ENCODE results near the gene CA12. TPM values are rescaled to one million over a fixed set of nuclear protein-coding genes. Genes with fewer than 3 reads are reported as not detected.
A peak's percentile ranks its signal among the peaks of the same experiment; 100 is the strongest.

CA12 gene
- total RNA-seq, 6 donors from 2014 or later = 2.2 to 14.6 (median 6.4) TPM

- Histone ChIP-seq H3K4me3 (no peak overlapping the region), H3K4me1 (peaks cover 9 to 17% (median 12%) of the 10 kb centered on the region in 4 donors), H3K27me3 (peaks cover 0 to 7% (median 0%) of the 10 kb centered on the region in 4 donors), H3K36me3 (no peaks in the 10 kb centered on the region), H3K9me3 (no peaks in the 10 kb centered on the region), H3K27ac (no peak overlapping the region)
- DNase-seq = no peak
- no peak for ATAC-seq (ENCODE audit: low FRiP score in 2 of 2)
- TF ChIP-seq POLR2A (IDR thresholded peaks at IDR 0.05) = no peak
- TF ChIP-seq CTCF (IDR thresholded peaks at IDR 0.05) = no peak
- TF ChIP-seq EP300 (IDR thresholded peaks at IDR 0.05) = no peak
- TF ChIP-seq POLR2AphosphoS5 (IDR thresholded peaks at IDR 0.05) = no peak
- WGBS, 2 donors = 88% methylated on average over 10 of the region's 10 CpGs
These were observed 1.5 kb upstream of the CA12 start for GRCh38 chr15:63382966-63383710.

- 76 to 87% methylated on average over 14 of the region's 14 CpGs for WGBS, 2 donors
- Histone ChIP-seq H3K4me1 (peaks cover 9 to 17% (median 13%) of the 10 kb centered on the region in 4 donors), H3K4me3 (peak overlapping the region in 3 of 4 donors; percentile 35 to 50 (median 49)), H3K27me3 (peaks cover 0 to 7% (median 0%) of the 10 kb centered on the region in 4 donors), H3K27ac (no peak overlapping the region), H3K36me3 (no peaks in the 10 kb centered on the region), H3K9me3 (no peaks in the 10 kb centered on the region)
- DNase-seq = no peak
- peak in 1 of 2 donors; percentile 5 for ATAC-seq (ENCODE audit: low FRiP score in 2 of 2)
- TF ChIP-seq POLR2AphosphoS5 (IDR thresholded peaks at IDR 0.05) = no peak
- no peak for TF ChIP-seq POLR2A (IDR thresholded peaks at IDR 0.05)
- no peak for TF ChIP-seq EP300 (IDR thresholded peaks at IDR 0.05)
- TF ChIP-seq CTCF (IDR thresholded peaks at IDR 0.05) = no peak
These were observed 801 bp downstream of the CA12 start for GRCh38 chr15:63380808-63381282.

GRCh38 chr15:63380151-63380807 lies 1.4 kb downstream of the CA12 start:
- no peak for TF ChIP-seq POLR2AphosphoS5 (IDR thresholded peaks at IDR 0.05)
- TF ChIP-seq EP300 (IDR thresholded peaks at IDR 0.05) = no peak
- no peak for TF ChIP-seq CTCF (IDR thresholded peaks at IDR 0.05)
- TF ChIP-seq POLR2A (IDR thresholded peaks at IDR 0.05) = no peak
- Histone ChIP-seq H3K36me3 (no peaks in the 10 kb centered on the region), H3K27me3 (peaks cover 0 to 7% (median 0%) of the 10 kb centered on the region in 4 donors), H3K9me3 (no peaks in the 10 kb centered on the region), H3K4me3 (no peak overlapping the region), H3K27ac (no peak overlapping the region), H3K4me1 (peaks cover 11 to 21% (median 16%) of the 10 kb centered on the region in 4 donors)
- ATAC-seq (ENCODE audit: low FRiP score in 2 of 2) = no peak
- WGBS, 2 donors = 72 to 81% methylated on average over 5 of the region's 5 CpGs
- DNase-seq = no peak

GRCh38 chr15:63379492-63380150 lies 2.0 kb downstream of the CA12 start:
- 85 to 90% methylated on average over 2 of the region's 2 CpGs for WGBS, 2 donors
- Histone ChIP-seq H3K9me3 (no peaks in the 10 kb centered on the region), H3K4me3 (no peak overlapping the region), H3K36me3 (no peaks in the 10 kb centered on the region), H3K27me3 (peaks cover 0 to 7% (median 0%) of the 10 kb centered on the region in 4 donors), H3K4me1 (peaks cover 18 to 28% (median 22%) of the 10 kb centered on the region in 4 donors), H3K27ac (no peak overlapping the region)
- ATAC-seq (ENCODE audit: low FRiP score in 2 of 2) (no peak), DNase-seq (no peak)
- TF ChIP-seq POLR2A (IDR thresholded peaks at IDR 0.05) (no peak), CTCF (IDR thresholded peaks at IDR 0.05) (no peak), POLR2AphosphoS5 (IDR thresholded peaks at IDR 0.05) (no peak)

All from upper lobe of left lung (tissue), 6 donors.